Activated CD4-positive, alpha-beta T cell treated with anti-CD3 and anti-CD28 coated beads, Interleukin-2, amount 50 U/mL, for 48 hours (primary cell): ENCODE data around the gene AMER2.

Experiments used
- DNase-seq, 2 experiments: peaks; one replicate each; pipeline ENCODE4 v3.0.0-alpha.2; 2020

The AMER2 gene

GRCh38 chr13:25171517-25172302 lies at the start of gene AMER2:
AMER2 (minus strand) TSS chr13:25172288; CDS start chr13:25171619, 669 bp downstream.
- DNase-seq, result peak in 1 of 2 experiments; percentile 17

GRCh38 chr13:25218019-25218418 lies 45.9 kb upstream of the AMER2 start:
- DNase-seq, result no peak

- no peak for DNase-seq
Observed at GRCh38 chr13:25217023-25217885, 45.2 kb upstream of the AMER2 start.

GRCh38 chr13:25215253-25215575 lies 43.1 kb upstream of the AMER2 start:
- DNase-seq, result no peak

- no peak for DNase-seq
Observed at GRCh38 chr13:25214491-25215252, 42.6 kb upstream of the AMER2 start.

GRCh38 chr13:25213715-25214114 lies 41.6 kb upstream of the AMER2 start:
- DNase-seq, result no peak

GRCh38 chr13:25210842-25211569 lies 38.9 kb upstream of the AMER2 start:
- no peak for DNase-seq

GRCh38 chr13:25207291-25207810 lies 35.3 kb upstream of the AMER2 start:
- no peak for DNase-seq

GRCh38 chr13:25204863-25205262 lies 32.8 kb upstream of the AMER2 start:
- no peak for DNase-seq

GRCh38 chr13:25203127-25203740 lies 31.1 kb upstream of the AMER2 start:
- no peak for DNase-seq

- DNase-seq, result no peak
Observed at GRCh38 chr13:25200783-25201182, 28.7 kb upstream of the AMER2 start.

GRCh38 chr13:25198647-25199046 lies 26.6 kb upstream of the AMER2 start:
- DNase-seq, result no peak

- DNase-seq, result no peak
Observed at GRCh38 chr13:25196971-25197370, 24.9 kb upstream of the AMER2 start.

GRCh38 chr13:25192936-25193335 lies 20.8 kb upstream of the AMER2 start:
- DNase-seq, result no peak

- no peak for DNase-seq
Observed at GRCh38 chr13:25192489-25192888, 20.4 kb upstream of the AMER2 start.

GRCh38 chr13:25192052-25192451 lies 20.0 kb upstream of the AMER2 start:
- DNase-seq, result no peak

- no peak for DNase-seq
Observed at GRCh38 chr13:25190771-25191170, 18.7 kb upstream of the AMER2 start.

GRCh38 chr13:25190256-25190655 lies 18.2 kb upstream of the AMER2 start:
- no peak for DNase-seq

- no peak for DNase-seq
Observed at GRCh38 chr13:25187596-25187995, 15.5 kb upstream of the AMER2 start.

GRCh38 chr13:25186187-25186586 lies 14.1 kb upstream of the AMER2 start:
- no peak for DNase-seq

GRCh38 chr13:25181597-25181996 lies 9.5 kb upstream of the AMER2 start:
- no peak for DNase-seq
